Coronary artery (tissue), 2 donors: ENCODE data around the gene KRT84.
A peak's percentile ranks its signal among the peaks of the same experiment; 100 is the strongest.

Experiments
- DNase-seq: peaks from one replicate; pipeline ENCODE4 v3.0.0-alpha.2; 2017; ENCODE audit warnings: low spot score
- H3K27ac ChIP-seq, 2 donors: fragments of 200-600 bp; sonication (generic); one replicate each; pipeline ENCODE4 v1.5.1; 2016 to 2019
- H3K4me3 ChIP-seq: fragments of 200-600 bp; sonication (generic); 2 replicates; pipeline ENCODE4 v1.5.1; 2016; ENCODE audit warnings: mild to moderate bottlenecking, moderate library complexity
- CTCF ChIP-seq: fragments of 200-600 bp; sonication (generic); IDR thresholded peaks from one replicate; pipeline ENCODE4 v1.5.1; 2019; ENCODE audit warnings: antibody characterized with exemption

KRT84 gene

GRCh38 chr12:52385226-52385702, at the start of gene KRT84:
Gene KRT84 (minus strand): TSS chr12:52385652. CDS start chr12:52385585, 67 bp downstream.
- DNase-seq = no peak
- H3K27ac ChIP-seq = no peak within 1 kb of the TSS
- no peak within 1 kb of the TSS for H3K4me3 ChIP-seq
- TF ChIP-seq CTCF = no peak

GRCh38 chr12:52434760-52435530, 49.5 kb upstream of the KRT84 start:
- H3K4me3 ChIP-seq = no peak overlapping the region
- peak; percentile 22 for DNase-seq
- H3K27ac ChIP-seq = no peak overlapping the region
- TF ChIP-seq CTCF = no peak

GRCh38 chr12:52434081-52434733, 48.8 kb upstream of the KRT84 start, which contains the start of gene KRT75:
Gene KRT75 (minus strand): TSS chr12:52434371. CDS start chr12:52434304, 67 bp downstream.
- TF ChIP-seq CTCF = no peak
- H3K27ac ChIP-seq = no peak within 1 kb of the TSS
- DNase-seq = peak; percentile 68
- H3K4me3 ChIP-seq = no peak within 1 kb of the TSS

GRCh38 chr12:52433501-52434080, 48.1 kb upstream of the KRT84 start:
- no peak for TF ChIP-seq CTCF
- Histone ChIP-seq H3K4me3 (no peak overlapping the region), H3K27ac (no peak overlapping the region)
- DNase-seq = peak; percentile 46

- DNase-seq = peak; percentile 16
- no peak for TF ChIP-seq CTCF
Observed at GRCh38 chr12:52432559-52433207, 47.2 kb upstream of the KRT84 start.

GRCh38 chr12:52428121-52428520, 42.7 kb upstream of the KRT84 start:
- TF ChIP-seq CTCF = no peak
- no peak for DNase-seq
- H3K27ac ChIP-seq = no peak overlapping the region
- no peak overlapping the region for H3K4me3 ChIP-seq

More at GRCh38 chr12:52432559-52433207, 47.2 kb upstream of the KRT84 start:
- no peak overlapping the region for H3K4me3 ChIP-seq
- no peak overlapping the region for H3K27ac ChIP-seq
